SK-N-SH treated with all-trans-retinoic acid at 6 μM for 48 hours (cell line): ENCODE measurements around the gene GPRIN3.

Experiments
- ATAC-seq: fragments of 200-7000 bp; cut with Tn5 transposase; 3 replicates; pipeline ENCODE4 v1.9.1; 2020; ENCODE audit warnings: mild to moderate bottlenecking, moderate library complexity
- ARNTL ChIP-seq: fragments of 450-650 bp; formaldehyde crosslinking; IDR thresholded peaks from 2 replicates; pipeline ENCODE4 v1.5.0; 2020; ENCODE audit warnings: low read depth, mild to moderate bottlenecking, moderate library complexity, borderline replicate concordance
- BACH2 ChIP-seq: fragments of 250-450 bp; sonication (Bioruptor Pico); IDR thresholded peaks from 2 replicates; pipeline ENCODE4 v1.9.0; 2021; ENCODE audit warnings: mild to moderate bottlenecking, borderline replicate concordance
- CSDC2 ChIP-seq: fragments of 250-450 bp; sonication (Bioruptor Pico); IDR thresholded peaks from 2 replicates; pipeline ENCODE4 v1.5.0; 2020; ENCODE audit warnings: mild to moderate bottlenecking, moderate library complexity
- ESRRG ChIP-seq: fragments of 250-450 bp; sonication (Bioruptor Pico); IDR thresholded peaks from 2 replicates; pipeline ENCODE4 v1.6.1; 2021; ENCODE audit warnings: mild to moderate bottlenecking
- GLIS3 ChIP-seq: fragments of 250-450 bp; sonication (Bioruptor Pico); IDR thresholded peaks from 2 replicates; pipeline ENCODE4 v1.5.0; 2020; ENCODE audit warnings: mild to moderate bottlenecking, moderate library complexity
- ISL1 ChIP-seq: fragments of 250-450 bp; sonication (Bioruptor Pico); IDR thresholded peaks from 2 replicates; pipeline ENCODE4 v2.1.2; 2022; ENCODE audit warnings: mild to moderate bottlenecking, moderate library complexity
- OSR1 ChIP-seq: fragments of 250-450 bp; sonication (Bioruptor Pico); IDR thresholded peaks from 2 replicates; pipeline ENCODE4 v1.8.0; 2022; ENCODE audit warnings: moderate library complexity, mild to moderate bottlenecking, inconsistent platforms
- PPARA ChIP-seq: fragments of 250-450 bp; sonication (Bioruptor Pico); IDR thresholded peaks from 2 replicates; pipeline ENCODE4 v1.5.0; 2020; ENCODE audit warnings: mild to moderate bottlenecking, borderline replicate concordance
- RARB ChIP-seq: fragments of 250-450 bp; sonication (Bioruptor Pico); IDR thresholded peaks from 2 replicates; pipeline ENCODE4 v1.8.0; 2021; ENCODE audit warnings: mild to moderate bottlenecking, moderate library complexity
- SNAI2 ChIP-seq: fragments of 250-450 bp; sonication (Bioruptor Pico); IDR thresholded peaks from 2 replicates; pipeline ENCODE4 v1.5.0; 2020; ENCODE audit warnings: mild to moderate bottlenecking, moderate library complexity
- TCF4 ChIP-seq: fragments of 250-450 bp; sonication (Bioruptor Pico); IDR thresholded peaks from 2 replicates; pipeline ENCODE4 v1.8.0; 2021; ENCODE audit warnings: mild to moderate bottlenecking, moderate library complexity, borderline replicate concordance
- TOX ChIP-seq: fragments of 250-450 bp; sonication (Bioruptor Pico); IDR thresholded peaks from 2 replicates; pipeline ENCODE4 v1.8.0; 2021; ENCODE audit warnings: mild to moderate bottlenecking, moderate library complexity, borderline replicate concordance
- ZC3H10 ChIP-seq: fragments of 250-450 bp; sonication (Bioruptor Pico); IDR thresholded peaks from 2 replicates; pipeline ENCODE4 v1.5.1; 2021; ENCODE audit warnings: mild to moderate bottlenecking, moderate library complexity
- ZFP3 ChIP-seq: fragments of 250-450 bp; sonication (Bioruptor Pico); IDR thresholded peaks from 2 replicates; pipeline ENCODE4 v1.5.0; 2020; ENCODE audit warnings: mild to moderate bottlenecking, moderate library complexity
- ZFP30 ChIP-seq: fragments of 450-650 bp; formaldehyde crosslinking; IDR thresholded peaks from 2 replicates; pipeline ENCODE4 v1.5.0; 2022; ENCODE audit warnings: mild to moderate bottlenecking, moderate library complexity
- ZNF565 ChIP-seq: fragments of 450-650 bp; formaldehyde crosslinking; conservative IDR thresholded peaks from 2 replicates; pipeline ENCODE4 v1.5.0; 2020; ENCODE audit warnings: low read depth, mild to moderate bottlenecking, moderate library complexity
- ZNF70 ChIP-seq: fragments of 450-650 bp; formaldehyde crosslinking; IDR thresholded peaks from 2 replicates; pipeline ENCODE4 v1.5.0; 2020; ENCODE audit warnings: mild to moderate bottlenecking, moderate library complexity
- ZNF8 ChIP-seq: fragments of 450-650 bp; formaldehyde crosslinking; IDR thresholded peaks from 2 replicates; pipeline ENCODE4 v1.5.0; 2020; ENCODE audit warnings: mild to moderate bottlenecking, moderate library complexity
- TF ChIP-seq, protein P1 (sequence below): fragments of 250-450 bp; sonication (Bioruptor Pico); IDR thresholded peaks from 2 replicates; pipeline ENCODE4 v1.8.0; 2020; ENCODE audit warnings: mild to moderate bottlenecking, moderate library complexity, borderline replicate concordance
- TF ChIP-seq, protein P2 (sequence below): fragments of 250-450 bp; sonication (Bioruptor Pico); IDR thresholded peaks from 2 replicates; pipeline ENCODE4 v1.5.0; 2020; ENCODE audit warnings: mild to moderate bottlenecking, moderate library complexity
- TF ChIP-seq, protein P3 (sequence below): fragments of 250-450 bp; sonication (Bioruptor Pico); IDR thresholded peaks from 2 replicates; pipeline ENCODE4 v1.8.0; 2021; ENCODE audit warnings: low read depth, mild to moderate bottlenecking, moderate library complexity, borderline replicate concordance
- TF ChIP-seq, protein P4 (sequence below): fragments of 250-450 bp; sonication (Bioruptor Pico); IDR thresholded peaks from 2 replicates; pipeline ENCODE4 v1.5.1; 2021; ENCODE audit warnings: mild to moderate bottlenecking, moderate library complexity

The GPRIN3 gene

DNA sequence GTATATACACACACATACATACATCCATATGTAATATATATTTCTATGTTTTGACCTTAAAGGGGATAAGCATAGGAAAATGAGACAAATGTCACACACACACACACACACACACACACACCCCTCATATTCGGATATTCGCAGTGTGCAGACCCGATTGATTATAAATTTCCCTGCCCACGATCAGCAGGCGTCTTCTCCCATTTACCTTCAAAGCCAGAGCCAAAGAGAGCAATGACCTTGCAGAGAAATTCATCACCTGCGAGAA, 488 bp downstream of the GPRIN3 start (continued):
- TF ChIP-seq TOX (CRISPR knock-in tag) (no peak), ISL1 (CRISPR knock-in tag) (no peak), PPARA (no peak), ZNF70 (CRISPR knock-in tag) (no peak), ZFP3 (CRISPR knock-in tag) (no peak)

DNA sequence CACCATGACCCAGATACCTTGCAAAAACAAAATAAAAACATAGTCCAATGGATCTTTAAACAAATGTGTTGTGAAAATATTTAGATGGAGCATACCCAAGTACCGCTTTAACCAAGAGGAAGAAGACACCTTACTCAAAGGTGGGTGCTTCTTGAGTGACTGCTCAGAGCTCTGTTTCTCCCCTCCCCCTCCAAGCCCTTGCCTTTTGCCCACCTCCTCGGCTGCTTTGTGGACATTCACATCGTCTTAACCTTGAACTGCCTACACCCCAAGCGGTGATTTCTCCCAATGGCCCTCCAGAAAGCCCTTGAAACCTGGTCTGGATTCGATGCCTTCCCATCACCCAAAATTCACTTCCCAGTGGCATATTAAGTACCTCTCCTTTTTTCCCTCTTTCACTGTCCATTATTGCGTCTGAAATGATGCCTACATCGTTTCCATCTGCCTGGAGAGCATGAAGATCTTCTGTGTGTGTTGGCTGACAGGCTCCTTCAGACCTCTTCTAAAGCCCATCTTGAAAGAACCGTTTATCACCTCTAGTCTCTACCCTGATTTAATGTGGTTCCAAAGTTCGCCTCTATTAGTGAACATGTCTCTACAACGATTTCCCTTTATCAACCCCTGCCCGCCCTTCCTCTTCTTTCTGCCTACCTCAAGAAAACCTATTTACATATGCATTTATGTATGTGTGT, 968 bp downstream of the GPRIN3 start:
- no peak for ATAC-seq
- TF ChIP-seq BACH2 (CRISPR knock-in tag) (no peak), RARB (CRISPR knock-in tag) (no peak), ZC3H10 (no peak), ZNF70 (CRISPR knock-in tag) (no peak), ZNF565 (CRISPR knock-in tag) (no peak), GLIS3 (CRISPR knock-in tag) (no peak), TOX (CRISPR knock-in tag) (no peak), TCF4 (CRISPR knock-in tag) (no peak), CSDC2 (CRISPR knock-in tag) (no peak), ZFP30 (CRISPR knock-in tag) (no peak), SNAI2 (CRISPR knock-in tag) (no peak), PPARA (no peak), ZFP3 (CRISPR knock-in tag) (no peak), ESRRG (CRISPR knock-in tag) (no peak)
- TF ChIP-seq, protein P1, sequence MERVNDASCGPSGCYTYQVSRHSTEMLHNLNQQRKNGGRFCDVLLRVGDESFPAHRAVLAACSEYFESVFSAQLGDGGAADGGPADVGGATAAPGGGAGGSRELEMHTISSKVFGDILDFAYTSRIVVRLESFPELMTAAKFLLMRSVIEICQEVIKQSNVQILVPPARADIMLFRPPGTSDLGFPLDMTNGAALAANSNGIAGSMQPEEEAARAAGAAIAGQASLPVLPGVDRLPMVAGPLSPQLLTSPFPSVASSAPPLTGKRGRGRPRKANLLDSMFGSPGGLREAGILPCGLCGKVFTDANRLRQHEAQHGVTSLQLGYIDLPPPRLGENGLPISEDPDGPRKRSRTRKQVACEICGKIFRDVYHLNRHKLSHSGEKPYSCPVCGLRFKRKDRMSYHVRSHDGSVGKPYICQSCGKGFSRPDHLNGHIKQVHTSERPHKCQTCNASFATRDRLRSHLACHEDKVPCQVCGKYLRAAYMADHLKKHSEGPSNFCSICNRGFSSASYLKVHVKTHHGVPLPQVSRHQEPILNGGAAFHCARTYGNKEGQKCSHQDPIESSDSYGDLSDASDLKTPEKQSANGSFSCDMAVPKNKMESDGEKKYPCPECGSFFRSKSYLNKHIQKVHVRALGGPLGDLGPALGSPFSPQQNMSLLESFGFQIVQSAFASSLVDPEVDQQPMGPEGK (CRISPR knock-in tag): no peak
- TF ChIP-seq, protein P2, sequence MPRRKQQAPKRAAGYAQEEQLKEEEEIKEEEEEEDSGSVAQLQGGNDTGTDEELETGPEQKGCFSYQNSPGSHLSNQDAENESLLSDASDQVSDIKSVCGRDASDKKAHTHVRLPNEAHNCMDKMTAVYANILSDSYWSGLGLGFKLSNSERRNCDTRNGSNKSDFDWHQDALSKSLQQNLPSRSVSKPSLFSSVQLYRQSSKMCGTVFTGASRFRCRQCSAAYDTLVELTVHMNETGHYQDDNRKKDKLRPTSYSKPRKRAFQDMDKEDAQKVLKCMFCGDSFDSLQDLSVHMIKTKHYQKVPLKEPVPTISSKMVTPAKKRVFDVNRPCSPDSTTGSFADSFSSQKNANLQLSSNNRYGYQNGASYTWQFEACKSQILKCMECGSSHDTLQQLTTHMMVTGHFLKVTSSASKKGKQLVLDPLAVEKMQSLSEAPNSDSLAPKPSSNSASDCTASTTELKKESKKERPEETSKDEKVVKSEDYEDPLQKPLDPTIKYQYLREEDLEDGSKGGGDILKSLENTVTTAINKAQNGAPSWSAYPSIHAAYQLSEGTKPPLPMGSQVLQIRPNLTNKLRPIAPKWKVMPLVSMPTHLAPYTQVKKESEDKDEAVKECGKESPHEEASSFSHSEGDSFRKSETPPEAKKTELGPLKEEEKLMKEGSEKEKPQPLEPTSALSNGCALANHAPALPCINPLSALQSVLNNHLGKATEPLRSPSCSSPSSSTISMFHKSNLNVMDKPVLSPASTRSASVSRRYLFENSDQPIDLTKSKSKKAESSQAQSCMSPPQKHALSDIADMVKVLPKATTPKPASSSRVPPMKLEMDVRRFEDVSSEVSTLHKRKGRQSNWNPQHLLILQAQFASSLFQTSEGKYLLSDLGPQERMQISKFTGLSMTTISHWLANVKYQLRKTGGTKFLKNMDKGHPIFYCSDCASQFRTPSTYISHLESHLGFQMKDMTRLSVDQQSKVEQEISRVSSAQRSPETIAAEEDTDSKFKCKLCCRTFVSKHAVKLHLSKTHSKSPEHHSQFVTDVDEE (CRISPR knock-in tag): no peak

DNA sequence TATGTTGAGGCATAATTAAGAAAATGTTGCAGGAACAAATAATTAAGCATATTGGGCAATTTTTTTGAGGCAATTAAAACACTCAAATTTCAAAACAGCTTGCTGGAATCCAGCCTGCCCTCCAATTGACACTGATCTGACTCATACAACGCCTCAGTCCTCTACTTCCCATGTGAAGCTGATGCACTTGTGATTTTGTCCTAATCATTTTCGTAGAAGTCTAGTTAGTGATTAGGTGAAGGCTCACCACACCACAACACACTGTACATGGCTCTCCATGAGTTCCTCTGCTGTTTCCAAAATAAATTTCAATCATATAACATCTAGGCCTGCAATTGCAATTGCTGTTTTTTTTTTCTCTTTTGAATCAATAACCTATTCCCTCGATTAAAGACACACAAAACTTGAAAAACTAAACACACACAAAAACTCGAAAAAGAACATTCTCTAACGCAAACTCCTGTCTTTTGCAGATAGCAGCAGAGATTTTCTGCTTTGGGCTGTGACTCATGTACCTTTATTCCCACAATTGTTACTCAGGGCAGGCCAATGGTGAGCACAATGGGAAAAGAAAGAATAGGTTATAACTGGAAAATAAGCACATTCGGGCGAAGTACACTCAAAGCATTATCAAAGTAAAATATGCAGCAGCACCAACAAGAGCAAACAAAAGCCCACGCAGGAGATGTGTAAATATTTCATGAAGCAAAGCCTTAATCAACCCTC, 1.7 kb downstream of the GPRIN3 start:
- no peak for TF ChIP-seq RARB (CRISPR knock-in tag)
- ATAC-seq: no peak

DNA sequence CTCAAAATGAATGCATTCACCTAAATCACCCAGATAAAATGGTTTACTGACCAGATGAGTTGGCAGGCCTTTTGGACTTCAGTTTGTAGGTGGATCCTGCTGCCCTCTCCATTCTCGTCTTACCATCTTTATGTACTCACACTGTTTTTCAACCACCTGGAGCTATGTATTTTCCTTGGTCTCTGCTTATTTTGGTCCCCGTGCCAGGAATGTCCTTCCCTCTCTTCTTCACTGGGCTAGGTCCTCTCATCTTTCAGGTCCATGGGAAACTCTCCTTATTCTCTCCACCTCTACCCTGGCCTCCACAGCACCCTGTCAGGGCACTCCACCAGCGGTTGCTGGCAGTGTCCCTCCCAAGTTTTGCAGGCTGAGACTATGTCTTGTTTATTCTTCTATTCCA, 2.6 kb downstream of the GPRIN3 start:
- no peak for ATAC-seq
- TF ChIP-seq ESRRG (CRISPR knock-in tag): no peak
- TF ChIP-seq OSR1 (CRISPR knock-in tag): no peak
- TF ChIP-seq SNAI2 (CRISPR knock-in tag): no peak
- TF ChIP-seq CSDC2 (CRISPR knock-in tag): no peak
- TF ChIP-seq, protein P3, sequence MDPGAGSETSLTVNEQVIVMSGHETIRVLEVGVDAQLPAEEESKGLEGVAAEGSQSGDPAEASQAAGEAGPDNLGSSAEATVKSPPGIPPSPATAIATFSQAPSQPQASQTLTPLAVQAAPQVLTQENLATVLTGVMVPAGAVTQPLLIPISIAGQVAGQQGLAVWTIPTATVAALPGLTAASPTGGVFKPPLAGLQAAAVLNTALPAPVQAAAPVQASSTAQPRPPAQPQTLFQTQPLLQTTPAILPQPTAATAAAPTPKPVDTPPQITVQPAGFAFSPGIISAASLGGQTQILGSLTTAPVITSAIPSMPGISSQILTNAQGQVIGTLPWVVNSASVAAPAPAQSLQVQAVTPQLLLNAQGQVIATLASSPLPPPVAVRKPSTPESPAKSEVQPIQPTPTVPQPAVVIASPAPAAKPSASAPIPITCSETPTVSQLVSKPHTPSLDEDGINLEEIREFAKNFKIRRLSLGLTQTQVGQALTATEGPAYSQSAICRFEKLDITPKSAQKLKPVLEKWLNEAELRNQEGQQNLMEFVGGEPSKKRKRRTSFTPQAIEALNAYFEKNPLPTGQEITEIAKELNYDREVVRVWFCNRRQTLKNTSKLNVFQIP (CRISPR knock-in tag): no peak
- TF ChIP-seq ZFP3 (CRISPR knock-in tag): no peak
- TF ChIP-seq RARB (CRISPR knock-in tag): no peak
- TF ChIP-seq, protein P2 (CRISPR knock-in tag): no peak
- TF ChIP-seq, protein P4, sequence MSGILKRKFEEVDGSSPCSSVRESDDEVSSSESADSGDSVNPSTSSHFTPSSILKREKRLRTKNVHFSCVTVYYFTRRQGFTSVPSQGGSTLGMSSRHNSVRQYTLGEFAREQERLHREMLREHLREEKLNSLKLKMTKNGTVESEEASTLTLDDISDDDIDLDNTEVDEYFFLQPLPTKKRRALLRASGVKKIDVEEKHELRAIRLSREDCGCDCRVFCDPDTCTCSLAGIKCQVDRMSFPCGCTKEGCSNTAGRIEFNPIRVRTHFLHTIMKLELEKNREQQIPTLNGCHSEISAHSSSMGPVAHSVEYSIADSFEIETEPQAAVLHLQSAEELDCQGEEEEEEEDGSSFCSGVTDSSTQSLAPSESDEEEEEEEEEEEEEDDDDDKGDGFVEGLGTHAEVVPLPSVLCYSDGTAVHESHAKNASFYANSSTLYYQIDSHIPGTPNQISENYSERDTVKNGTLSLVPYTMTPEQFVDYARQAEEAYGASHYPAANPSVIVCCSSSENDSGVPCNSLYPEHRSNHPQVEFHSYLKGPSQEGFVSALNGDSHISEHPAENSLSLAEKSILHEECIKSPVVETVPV (CRISPR knock-in tag): no peak
- no peak for TF ChIP-seq BACH2 (CRISPR knock-in tag)
- no peak for TF ChIP-seq ZC3H10
- no peak for TF ChIP-seq ARNTL (CRISPR knock-in tag)
- TF ChIP-seq GLIS3 (CRISPR knock-in tag): no peak
- no peak for TF ChIP-seq ZFP30 (CRISPR knock-in tag)
- TF ChIP-seq, protein P1 (CRISPR knock-in tag): no peak
- TF ChIP-seq ZNF70 (CRISPR knock-in tag): no peak
- no peak for TF ChIP-seq ZNF8
- TF ChIP-seq PPARA: no peak
